Activated naive CD4-positive, alpha-beta T cell treated with anti-CD3 and anti-CD28 coated beads for 36 hours (primary cell): ENCODE results near the gene HNRNPR. TPM values are rescaled to one million over a fixed set of nuclear protein-coding genes. Genes with fewer than 3 reads are reported as not detected.
A peak's percentile ranks its signal among the peaks of the same experiment; 100 is the strongest.
"Not testable (repeated sequence)": the region's sequence is repeated elsewhere in the genome, so short reads cannot be mapped to it uniquely, and the experiment has no call there.

ENCODE experiments used
- CTCF ChIA-PET: fragments of 350-600 bp; sonication (Branson Sonifier 250); formaldehyde crosslinking; loops from one replicate; lab custom pipeline; 2021; ENCODE audit warnings: antibody characterized with exemption; lab: Charles Lee
- DNase-seq: peaks from one replicate; pipeline ENCODE4 v3.0.0-alpha.2; 2020
- H3K27ac Mint-ChIP-seq: one replicate; pipeline ENCODE4 v1.8.0; 2021; ENCODE audit warnings: mild to moderate bottlenecking, mixed read lengths
- H3K27me3 Mint-ChIP-seq: one replicate; pipeline ENCODE4 v1.8.0; 2021; ENCODE audit warnings: low read depth, mixed read lengths
- H3K36me3 Mint-ChIP-seq: one replicate; pipeline ENCODE4 v1.8.0; 2021; ENCODE audit warnings: low read depth, mixed read lengths
- H3K4me1 Mint-ChIP-seq: one replicate; pipeline ENCODE4 v1.8.0; 2021; ENCODE audit warnings: low read depth, mixed read lengths
- H3K4me3 Mint-ChIP-seq: one replicate; pipeline ENCODE4 v1.8.0; 2021; ENCODE audit warnings: mild to moderate bottlenecking, moderate library complexity, mixed read lengths
- H3K9me3 Mint-ChIP-seq: one replicate; pipeline ENCODE4 v1.8.0; 2021; ENCODE audit warnings: mixed read lengths
- intact Hi-C: fragments of 100-400 bp; cut with micrococcal nuclease; formaldehyde crosslinking; loops from one replicate; pipeline ENCODE4 v1.15.1; 2023
- total RNA-seq, 2 experiments: library from RNA; stranded (reverse); gene quantifications; one replicate each; pipeline ENCODE4 v1.2.3, GENCODE V29; 2021

HNRNPR gene
- total RNA-seq: 100 to 1,000 TPM; 203 to 208 TPM

DNA sequence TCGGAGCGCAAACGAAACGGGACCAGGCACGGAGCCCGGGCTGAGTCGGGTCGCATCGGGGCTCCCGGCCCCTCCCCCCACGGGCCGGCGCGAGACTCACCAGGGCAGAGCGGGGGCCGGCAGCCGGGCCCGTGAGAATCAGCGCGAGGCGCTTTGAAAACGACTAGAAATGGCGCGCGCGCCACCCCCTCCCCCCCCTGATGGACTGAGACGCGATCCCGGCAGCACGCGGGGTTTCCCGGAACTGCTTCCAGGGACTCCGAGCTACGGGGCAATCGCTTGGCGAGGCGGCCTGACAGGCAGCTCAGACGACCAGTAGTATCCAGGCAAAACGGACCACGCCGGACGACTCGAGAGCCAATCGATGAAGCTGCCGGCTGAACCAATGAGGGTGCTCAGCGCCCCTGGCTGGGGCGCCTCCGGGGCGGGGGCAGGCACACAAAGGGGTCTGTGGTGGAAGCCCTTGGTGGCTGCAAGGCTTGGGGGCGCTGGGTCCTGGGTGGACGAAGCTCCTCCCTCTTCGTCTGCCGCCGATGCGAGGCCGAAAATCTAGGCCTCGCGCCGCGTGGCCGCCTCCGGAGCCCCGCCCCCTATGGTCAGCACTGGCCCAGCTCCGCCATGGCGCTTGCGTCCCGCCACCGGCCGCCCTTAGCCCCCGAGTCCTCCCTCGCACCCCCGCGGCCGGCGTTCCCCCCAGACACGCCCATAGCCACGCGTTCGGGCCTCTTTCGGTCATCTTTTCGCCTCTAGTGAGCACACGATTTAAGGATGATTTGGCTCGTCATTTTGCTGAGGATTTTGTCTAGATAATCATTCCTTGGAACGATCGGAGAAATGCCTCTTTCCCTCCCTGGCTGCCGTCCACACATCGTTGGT lies at the start of gene HNRNPR:
Gene HNRNPR, minus strand, starts transcription at position 174 of the 876 bp plus-strand sequence. CDS start 3,276 bp downstream, outside the sequence.
- Mint-ChIP-seq H3K27me3 (no peaks in the 10 kb centered on the region), H3K27ac (peak within 1 kb of the TSS; percentile 93), H3K9me3 (no peaks in the 10 kb centered on the region), H3K4me1 (peaks cover 32% of the 10 kb centered on the region), H3K36me3 (peaks cover 19% of the 10 kb centered on the region), H3K4me3 (peak within 1 kb of the TSS; percentile 83)
- CTCF ChIA-PET: interaction anchor here (0.6 to 1.1 kb wide), 3 partner anchors 21 to 81 kb away, joined by 3 to 6 read pairs (median 5); no protein-coding TSS in a partner anchor
- peak; percentile 100 for DNase-seq
- intact Hi-C loops: loop anchor here (1.0 to 5.0 kb wide), 6 partner anchors 24 to 615 kb away; partner anchors contain the start of genes E2F2, PNRC2 and RPL11

- H3K36me3 Mint-ChIP-seq: no peaks in the 10 kb centered on the region
- H3K4me1 Mint-ChIP-seq: peaks cover 8% of the 10 kb centered on the region
- H3K27ac Mint-ChIP-seq: no peak overlapping the region
- H3K9me3 Mint-ChIP-seq: no peaks in the 10 kb centered on the region
- intact Hi-C loops: no loop called here
- no peaks in the 10 kb centered on the region for H3K27me3 Mint-ChIP-seq
- DNase-seq: no peak
- no peak overlapping the region for H3K4me3 Mint-ChIP-seq
- CTCF ChIA-PET: interaction anchor here (0.6 to 3.7 kb wide), 2 partner anchors 11 to 144 kb away, joined by 4 to 18 read pairs; no protein-coding TSS in a partner anchor
Measured at GRCh38 chr1:23393706-23394105, 49.6 kb upstream of the HNRNPR start.

- Mint-ChIP-seq H3K27ac (no peak overlapping the region), H3K27me3 (no peaks in the 10 kb centered on the region), H3K36me3 (no peaks in the 10 kb centered on the region), H3K9me3 (no peaks in the 10 kb centered on the region), H3K4me3 (no peak overlapping the region), H3K4me1 (peaks cover 8% of the 10 kb centered on the region)
- no peak for DNase-seq
- intact Hi-C loops: no loop called here
- CTCF ChIA-PET: interaction anchor here (3.7 kb wide), 1 partner anchor 12 kb away, joined by 18 read pairs; no protein-coding TSS in a partner anchor
Measured at GRCh38 chr1:23392125-23392855, 48.2 kb upstream of the HNRNPR start.

DNA sequence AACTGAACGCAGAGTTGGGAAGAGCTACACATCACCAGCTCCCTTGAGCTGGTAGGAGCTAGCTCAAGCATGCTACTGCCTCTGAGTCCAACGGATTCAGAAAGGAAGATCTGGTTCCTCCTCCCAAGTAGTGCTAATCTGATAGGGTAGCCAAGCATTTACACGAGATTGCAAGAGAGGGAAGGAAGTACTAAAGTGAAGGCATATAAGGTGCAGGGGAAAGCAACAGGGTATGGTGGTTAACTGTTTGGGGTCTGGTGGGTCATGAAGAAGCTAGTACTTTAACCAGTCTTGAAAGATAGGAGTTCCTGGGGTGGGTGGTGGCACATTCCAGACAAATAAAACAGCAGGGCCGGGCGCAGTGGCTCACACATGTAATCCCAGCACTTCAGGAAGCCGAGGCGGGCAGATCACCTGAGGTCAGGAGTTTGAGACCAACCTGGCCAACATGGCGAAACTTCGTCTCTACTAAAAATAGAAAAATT lies 45.8 kb upstream of the HNRNPR start:
- H3K27me3 Mint-ChIP-seq: no peaks in the 10 kb centered on the region
- H3K4me1 Mint-ChIP-seq: no peaks in the 10 kb centered on the region
- intact Hi-C loops: no loop called here
- no peak overlapping the region for H3K4me3 Mint-ChIP-seq
- H3K27ac Mint-ChIP-seq: no peak overlapping the region
- DNase-seq: no peak
- CTCF ChIA-PET: interaction anchor here (1.2 to 1.8 kb wide), 2 partner anchors 14 to 15 kb away, joined by 3 to 4 read pairs; no protein-coding TSS in a partner anchor
- no peaks in the 10 kb centered on the region for H3K36me3 Mint-ChIP-seq
- no peaks in the 10 kb centered on the region for H3K9me3 Mint-ChIP-seq

DNA sequence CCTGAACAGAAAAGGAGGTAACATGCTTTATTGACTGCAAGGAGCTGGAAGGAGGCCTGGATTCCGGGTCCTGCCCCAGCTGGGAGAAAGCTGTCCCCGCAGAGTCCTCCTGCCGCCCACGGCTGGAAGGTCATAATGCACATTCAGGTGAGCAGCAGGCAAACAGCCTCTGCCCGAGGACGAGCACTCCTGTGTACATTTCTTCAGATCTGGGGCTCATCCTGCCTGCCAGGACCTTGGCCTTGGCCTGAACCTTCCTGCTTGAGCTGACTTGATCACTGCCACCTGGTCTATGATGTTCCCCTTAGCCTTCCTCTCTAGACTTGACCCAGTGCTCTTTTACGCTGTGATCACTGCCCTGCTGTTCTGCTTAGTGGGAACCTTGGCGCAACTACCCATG lies 43.4 kb upstream of the HNRNPR start:
- DNase-seq: no peak
- H3K4me1 Mint-ChIP-seq: no peaks in the 10 kb centered on the region
- no peaks in the 10 kb centered on the region for H3K27me3 Mint-ChIP-seq
- H3K36me3 Mint-ChIP-seq: no peaks in the 10 kb centered on the region
- H3K9me3 Mint-ChIP-seq: no peaks in the 10 kb centered on the region
- peak overlapping the region; percentile 2 for H3K27ac Mint-ChIP-seq
- CTCF ChIA-PET: no interaction called here
- intact Hi-C loops: no loop called here
- no peak overlapping the region for H3K4me3 Mint-ChIP-seq

GRCh38 chr1:23385119-23385621 lies 41.1 kb upstream of the HNRNPR start:
- intact Hi-C loops: no loop called here
- CTCF ChIA-PET: interaction anchor here (0.5 kb wide), 1 partner anchor 155 kb away, joined by 3 read pairs; no protein-coding TSS in a partner anchor
- Mint-ChIP-seq H3K4me3 (no peak overlapping the region), H3K9me3 (no peaks in the 10 kb centered on the region), H3K27me3 (no peaks in the 10 kb centered on the region), H3K36me3 (no peaks in the 10 kb centered on the region), H3K4me1 (no peaks in the 10 kb centered on the region), H3K27ac (no peak overlapping the region)
- no peak for DNase-seq

- no peak for DNase-seq
- H3K27me3 Mint-ChIP-seq: no peaks in the 10 kb centered on the region
- H3K4me3 Mint-ChIP-seq: no peak overlapping the region
- H3K27ac Mint-ChIP-seq: no peak overlapping the region
- no peaks in the 10 kb centered on the region for H3K36me3 Mint-ChIP-seq
- intact Hi-C loops: no loop called here
- no peaks in the 10 kb centered on the region for H3K9me3 Mint-ChIP-seq
- CTCF ChIA-PET: interaction anchor here (0.5 to 1.0 kb wide), 2 partner anchors 112 to 155 kb away, joined by 3 read pairs; no protein-coding TSS in a partner anchor
- no peaks in the 10 kb centered on the region for H3K4me1 Mint-ChIP-seq
Measured at GRCh38 chr1:23384312-23385058, 40.4 kb upstream of the HNRNPR start.

GRCh38 chr1:23383577-23384311 lies 39.7 kb upstream of the HNRNPR start:
- Mint-ChIP-seq H3K4me1 (no peaks in the 10 kb centered on the region), H3K4me3 (no peak overlapping the region), H3K36me3 (no peaks in the 10 kb centered on the region), H3K9me3 (no peaks in the 10 kb centered on the region), H3K27me3 (no peaks in the 10 kb centered on the region), H3K27ac (no peak overlapping the region)
- DNase-seq: no peak
- CTCF ChIA-PET: interaction anchor here (1.0 kb wide), 1 partner anchor 113 kb away, joined by 3 read pairs; no protein-coding TSS in a partner anchor
- intact Hi-C loops: no loop called here

DNA sequence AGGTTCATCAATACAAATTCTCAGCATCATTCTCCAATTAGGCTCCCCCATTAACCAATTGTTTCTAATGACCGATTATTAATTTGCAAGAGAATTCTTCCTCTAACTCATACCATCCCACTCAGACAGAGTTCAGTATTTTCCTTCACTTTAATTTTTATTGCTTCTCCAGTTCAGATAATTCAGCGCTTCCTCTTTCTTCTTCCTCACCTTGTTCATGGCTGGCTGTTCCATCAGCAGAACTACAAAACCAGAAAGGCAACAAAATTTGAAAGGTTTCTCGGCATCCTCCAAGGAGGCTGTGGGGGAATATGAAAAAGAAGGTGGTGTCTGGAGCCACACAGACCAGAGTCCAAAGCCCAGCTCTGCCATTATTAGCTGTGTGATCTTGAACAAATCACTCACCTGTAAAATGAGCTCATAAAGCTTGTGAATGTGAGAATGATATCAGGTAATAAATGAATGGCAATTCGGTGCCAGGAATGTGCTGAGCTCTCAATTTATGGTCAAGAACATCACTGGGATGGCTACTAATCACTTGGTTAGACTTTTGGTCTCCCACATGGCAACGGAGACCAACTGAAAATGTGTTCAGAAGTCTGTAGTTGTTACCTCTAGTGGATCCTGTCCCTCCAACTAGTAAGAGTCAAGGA lies 37.3 kb upstream of the HNRNPR start:
- no peaks in the 10 kb centered on the region for H3K36me3 Mint-ChIP-seq
- DNase-seq: no peak
- H3K27me3 Mint-ChIP-seq: no peaks in the 10 kb centered on the region
- H3K4me1 Mint-ChIP-seq: no peaks in the 10 kb centered on the region
- H3K9me3 Mint-ChIP-seq: no peaks in the 10 kb centered on the region
- intact Hi-C loops: no loop called here
- no peak overlapping the region for H3K27ac Mint-ChIP-seq
- no peak overlapping the region for H3K4me3 Mint-ChIP-seq
- CTCF ChIA-PET: interaction anchor here (0.8 kb wide), 1 partner anchor 23 kb away, joined by 4 read pairs; no protein-coding TSS in a partner anchor

DNA sequence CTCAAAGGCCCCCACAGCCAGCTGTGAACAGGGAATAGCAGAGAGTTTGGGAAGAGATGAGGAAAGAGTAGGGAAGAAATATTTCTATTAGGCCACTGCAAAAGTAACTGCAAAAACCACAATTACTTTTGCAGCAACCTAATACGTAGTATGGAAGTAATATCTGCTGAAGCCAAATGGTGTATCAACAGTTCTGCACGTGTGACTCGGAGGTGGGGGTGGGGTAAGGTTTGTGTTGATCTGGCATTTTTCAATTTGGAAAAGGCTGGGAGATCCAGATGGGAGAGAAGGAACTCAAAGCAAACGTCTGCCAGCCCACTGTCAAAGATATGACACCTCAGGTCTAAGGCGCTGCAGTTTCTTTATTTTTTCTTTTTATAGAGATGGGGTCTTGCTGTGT lies 36.6 kb upstream of the HNRNPR start:
- H3K36me3 Mint-ChIP-seq: no peaks in the 10 kb centered on the region
- H3K27ac Mint-ChIP-seq: no peak overlapping the region
- no peak overlapping the region for H3K4me3 Mint-ChIP-seq
- intact Hi-C loops: no loop called here
- H3K9me3 Mint-ChIP-seq: no peaks in the 10 kb centered on the region
- CTCF ChIA-PET: no interaction called here
- H3K4me1 Mint-ChIP-seq: no peaks in the 10 kb centered on the region
- H3K27me3 Mint-ChIP-seq: no peaks in the 10 kb centered on the region
- DNase-seq: no peak

- H3K27ac Mint-ChIP-seq, intact Hi-C loops, H3K9me3 Mint-ChIP-seq, H3K4me1 Mint-ChIP-seq, H3K36me3 Mint-ChIP-seq, H3K27me3 Mint-ChIP-seq, H3K4me3 Mint-ChIP-seq, DNase-seq, CTCF ChIA-PET: not testable (repeated sequence)
Measured at GRCh38 chr1:23380236-23380635, 36.2 kb upstream of the HNRNPR start.
